Endothelial cell of umbilical vein (primary cell): ENCODE results near the gene ACKR3. TPM values are rescaled to one million over a fixed set of nuclear protein-coding genes. Genes with fewer than 3 reads are reported as not detected.

Source experiments
- BruUV-seq: library from RNA; stranded (reverse); fragments of 400-500 nt; replicated peaks from 2 replicates; lab custom pipeline; 2021; lab: Mats Ljungman, UMichigan
- CTCF ChIA-PET: fragments of 300-600, 350-600 bp; sonication (Branson Sonifier 250); formaldehyde crosslinking; loops from one replicate; lab custom pipeline; 2021; ENCODE audit warnings: antibody characterized with exemption, inconsistent platforms; lab: Charles Lee
- POLR2A ChIA-PET: fragments of 300-600, 350-600 bp; sonication (Branson Sonifier 250); formaldehyde crosslinking; loops from one replicate; lab custom pipeline; 2021; ENCODE audit warnings: antibody characterized with exemption, inconsistent platforms; lab: Charles Lee
- DNase-seq: peaks from one replicate; pipeline ENCODE4 v3.0.0-alpha.2; 2011; ENCODE audit warnings: low read depth, low spot score
- FAIRE-seq: peaks from 2 replicates; lab custom pipeline; 2011; peaks lifted over from hg19 to GRCh38; lab: Jason Lieb, UNC
- H2AFZ ChIP-seq: 2 replicates; pipeline ENCODE4 v1.6.0; 2012; ENCODE audit warnings: low read depth, low read length, control low read depth, inconsistent platforms
- H3K27ac ChIP-seq: 2 replicates; pipeline ENCODE4 v1.5.1; 2011; ENCODE audit warnings: low read depth, mild to moderate bottlenecking, control low read depth, low read length, moderate library complexity; ENCODE audit not compliant: insufficient read depth
- H3K27me3 ChIP-seq, 2 experiments: 2 replicates each; pipeline versions ENCODE4 v1.6.0 to v1.6.1; 2011; ENCODE audit warnings: low read length in 2 of 2, mixed read lengths in 1 of 2; ENCODE audit not compliant: control insufficient read depth in 2 of 2, insufficient read depth in 2 of 2
- H3K36me3 ChIP-seq, 2 experiments: 2 replicates in 1 of 2; 3 replicates in 1 of 2; pipeline ENCODE4 v1.5.1; 2011; ENCODE audit warnings: low read length in 2 of 2, mild to moderate bottlenecking in 1 of 2, moderate library complexity in 1 of 2; ENCODE audit not compliant: control insufficient read depth in 2 of 2, insufficient read depth in 2 of 2; ENCODE audit errors: extremely low read depth in 1 of 2
- H3K4me1 ChIP-seq: 3 replicates; pipeline ENCODE4 v1.5.1; 2011; ENCODE audit warnings: mild to moderate bottlenecking, low read length; ENCODE audit not compliant: control insufficient read depth, insufficient read depth; ENCODE audit errors: extremely low read depth
- H3K4me2 ChIP-seq: 2 replicates; pipeline ENCODE4 v1.6.1; 2011; ENCODE audit warnings: low read length, control low read depth, mixed read lengths; ENCODE audit not compliant: insufficient read depth
- H3K4me3 ChIP-seq, 3 experiments: fragments of 200-600 bp in 1 of 3; sonication (generic), shearing (Covaris generic) in 1 of 3; replicated peaks in 1 of 3; 2 replicates each; pipeline ENCODE4 v1.5.1; 2011 to 2016; ENCODE audit warnings: control low read depth in 3 of 3, low read length in 3 of 3, mild to moderate bottlenecking in 2 of 3, inconsistent platforms in 1 of 3, low read depth in 1 of 3, moderate library complexity in 1 of 3; ENCODE audit not compliant: insufficient read depth in 1 of 3
- H3K79me2 ChIP-seq: 2 replicates; pipeline ENCODE4 v1.6.0; 2012; ENCODE audit warnings: low read length, inconsistent platforms; ENCODE audit not compliant: control insufficient read depth, insufficient read depth
- H3K9ac ChIP-seq: replicated peaks from 2 replicates; pipeline ENCODE3; 2011; ENCODE audit warnings: low read length, control low read depth; ENCODE audit not compliant: insufficient read depth; ENCODE audit errors: extremely low read depth
- H3K9me1 ChIP-seq: replicated peaks from 3 replicates; pipeline ENCODE4 v1.6.0; 2011; ENCODE audit warnings: mild to moderate bottlenecking, low read length; ENCODE audit not compliant: control insufficient read depth, insufficient read depth; ENCODE audit errors: extremely low read depth
- H3K9me3 ChIP-seq: replicated peaks from 2 replicates; pipeline ENCODE4 v1.5.1; 2012; ENCODE audit warnings: low read length, inconsistent platforms; ENCODE audit not compliant: control insufficient read depth, insufficient read depth
- H4K20me1 ChIP-seq: replicated peaks from 2 replicates; pipeline ENCODE3; 2011; ENCODE audit warnings: mild to moderate bottlenecking, low read length; ENCODE audit not compliant: control insufficient read depth, insufficient read depth; ENCODE audit errors: extremely low read depth
- EZH2 ChIP-seq: IDR thresholded peaks from 2 replicates; pipeline ENCODE4 v1.6.1; 2012; ENCODE audit warnings: borderline replicate concordance, low read depth, mild to moderate bottlenecking, moderate library complexity, low read length, inconsistent platforms; ENCODE audit not compliant: severe bottlenecking
- FOS ChIP-seq: IDR thresholded peaks from 2 replicates; pipeline ENCODE4 v1.6.1; 2011; ENCODE audit warnings: mild to moderate bottlenecking, low read length, moderate library complexity, borderline replicate concordance; ENCODE audit not compliant: insufficient read depth
- GATA2 ChIP-seq: IDR thresholded peaks from 2 replicates; pipeline ENCODE4 v1.7.0; 2011; ENCODE audit warnings: low read depth, mild to moderate bottlenecking, moderate library complexity, mixed read lengths, low read length; ENCODE audit not compliant: insufficient read length, insufficient read depth
- JUN ChIP-seq: IDR thresholded peaks from 2 replicates; pipeline ENCODE4 v1.6.1; 2011; ENCODE audit warnings: borderline replicate concordance, low read depth; ENCODE audit not compliant: insufficient read length, insufficient read depth
- MAX ChIP-seq: IDR thresholded peaks from 2 replicates; pipeline ENCODE4 v1.6.1; 2011; ENCODE audit not compliant: insufficient read depth, insufficient read length
- MYC ChIP-seq: IDR thresholded peaks from one replicate; pipeline ENCODE4 v1.6.1; 2011; ENCODE audit warnings: mild to moderate bottlenecking, low read depth, low read length
- POLR2A ChIP-seq: IDR thresholded peaks from 2 replicates; pipeline ENCODE4 v1.6.1; 2012; ENCODE audit warnings: low read depth, mild to moderate bottlenecking, control low read depth, low read length
- POLR2AphosphoS5 ChIP-seq: IDR thresholded peaks from 2 replicates; pipeline ENCODE4 v1.6.1; 2012; ENCODE audit warnings: low read depth, mild to moderate bottlenecking, control low read depth, low read length, moderate library complexity; ENCODE audit not compliant: insufficient read depth
- dilution Hi-C: fragments of 300-500 bp; cut with MboI; formaldehyde crosslinking; loops from one replicate; pipeline ENCODE4 v1.15.0; 2019; ENCODE audit warnings: low sequenced_read_pairs; ENCODE audit not compliant: extremely low pct_ligation_motif_present
- intact Hi-C: fragments of 100-400 bp; cut with micrococcal nuclease; formaldehyde crosslinking; loops from one replicate; pipeline ENCODE4 v1.10.0; 2022
- polyA plus RNA-seq, 4 experiments: library from polyadenylated mRNA; depleted of rRNA in 3 of 4; stranded (reverse) in 3 of 4; unstranded in 1 of 4; fragments of >200 nt; gene quantifications; 2 replicates each; pipeline versions ENCODE4 v1.2.1 to v1.2.3, GENCODE V29; 2011 to 2012; ENCODE audit warnings: missing spikeins in 1 of 4
- total RNA-seq: library from RNA; stranded (reverse); gene quantifications from 2 replicates; pipeline ENCODE4 v1.2.3, GENCODE V29; 2021
- TF ChIP-seq, protein P1 (sequence below), 2 donors: IDR thresholded peaks; 1 replicate in 1 of 2; 2 replicates in 1 of 2; pipeline ENCODE4 v1.5.1; 2011; ENCODE audit warnings: low read length in 2 of 2, mild to moderate bottlenecking in 2 of 2, moderate library complexity in 2 of 2, control low read depth in 1 of 2, inconsistent platforms in 1 of 2, low read depth in 1 of 2; ENCODE audit not compliant: insufficient read depth in 1 of 2; ENCODE audit errors: extremely low read depth in 1 of 2

Gene ACKR3
- total and polyA plus RNA-seq, 2 donors (not counting 3 experiments of a cell fraction or from before 2014, with no cell fraction given), result 31.1 to 428 TPM

DNA sequence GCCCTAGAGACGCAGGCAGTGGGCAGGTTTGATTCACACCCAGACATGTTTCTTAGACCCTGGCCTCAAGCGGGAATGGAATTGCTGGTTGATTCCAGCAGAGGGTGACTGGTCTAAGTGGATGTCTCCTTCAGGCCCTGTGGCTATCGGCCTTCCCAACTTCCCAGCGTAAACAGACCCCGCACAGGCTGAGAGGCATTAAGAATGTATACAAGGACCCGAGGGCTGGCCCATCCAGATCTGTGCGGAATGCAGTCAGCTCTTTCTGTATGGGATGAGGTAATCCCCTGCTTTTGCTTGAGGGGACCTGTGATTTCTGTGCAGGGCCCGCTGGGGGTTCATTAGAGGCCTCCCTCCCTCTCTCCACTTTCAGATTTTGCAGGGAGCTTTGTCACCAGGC is 6.5 kb downstream of the ACKR3 start:
- Histone ChIP-seq H4K20me1 (no peaks in the 10 kb centered on the region), H3K9me1 (no peaks in the 10 kb centered on the region), H3K4me2 (peak overlapping the region; percentile 40), H2AFZ (peak overlapping the region; percentile 36), H3K4me1 (peaks cover 59% of the 10 kb centered on the region), H3K9ac (no peak overlapping the region), H3K27ac (peak overlapping the region; percentile 9), H3K36me3 (peaks cover 0 to 10% of the 10 kb centered on the region in 2 experiments), H3K27me3 (no peaks in the 10 kb centered on the region), H3K4me3 (no peak overlapping the region), H3K79me2 (peaks cover 29% of the 10 kb centered on the region), H3K9me3 (no peaks in the 10 kb centered on the region)
- TF ChIP-seq GATA2, result no peak
- TF ChIP-seq, protein P1, sequence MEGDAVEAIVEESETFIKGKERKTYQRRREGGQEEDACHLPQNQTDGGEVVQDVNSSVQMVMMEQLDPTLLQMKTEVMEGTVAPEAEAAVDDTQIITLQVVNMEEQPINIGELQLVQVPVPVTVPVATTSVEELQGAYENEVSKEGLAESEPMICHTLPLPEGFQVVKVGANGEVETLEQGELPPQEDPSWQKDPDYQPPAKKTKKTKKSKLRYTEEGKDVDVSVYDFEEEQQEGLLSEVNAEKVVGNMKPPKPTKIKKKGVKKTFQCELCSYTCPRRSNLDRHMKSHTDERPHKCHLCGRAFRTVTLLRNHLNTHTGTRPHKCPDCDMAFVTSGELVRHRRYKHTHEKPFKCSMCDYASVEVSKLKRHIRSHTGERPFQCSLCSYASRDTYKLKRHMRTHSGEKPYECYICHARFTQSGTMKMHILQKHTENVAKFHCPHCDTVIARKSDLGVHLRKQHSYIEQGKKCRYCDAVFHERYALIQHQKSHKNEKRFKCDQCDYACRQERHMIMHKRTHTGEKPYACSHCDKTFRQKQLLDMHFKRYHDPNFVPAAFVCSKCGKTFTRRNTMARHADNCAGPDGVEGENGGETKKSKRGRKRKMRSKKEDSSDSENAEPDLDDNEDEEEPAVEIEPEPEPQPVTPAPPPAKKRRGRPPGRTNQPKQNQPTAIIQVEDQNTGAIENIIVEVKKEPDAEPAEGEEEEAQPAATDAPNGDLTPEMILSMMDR (IDR thresholded peaks at IDR 0.05; ENCODE audit: extremely low read depth in 1 of 2, insufficient read depth in 1 of 2, low read depth in 1 of 2, low read length in 2 of 2), result peak; percentile 11 to 48
- FAIRE-seq (peak; percentile 85), DNase-seq (peak; percentile 77)
- intact Hi-C loops, result loop anchor here (1.0 to 2.0 kb wide), 5 partner anchors 257 to 484 kb away; no protein-coding TSS in a partner anchor
- ChIA-PET CTCF (interaction anchor here (1.1 to 1.2 kb wide), 3 partner anchors 22 to 451 kb away, joined by 3 to 5 read pairs (median 3); no protein-coding TSS in a partner anchor), POLR2A (no interaction called here)
- no TSS peak for BruUV-seq
- dilution Hi-C loops, result no loop called here

DNA sequence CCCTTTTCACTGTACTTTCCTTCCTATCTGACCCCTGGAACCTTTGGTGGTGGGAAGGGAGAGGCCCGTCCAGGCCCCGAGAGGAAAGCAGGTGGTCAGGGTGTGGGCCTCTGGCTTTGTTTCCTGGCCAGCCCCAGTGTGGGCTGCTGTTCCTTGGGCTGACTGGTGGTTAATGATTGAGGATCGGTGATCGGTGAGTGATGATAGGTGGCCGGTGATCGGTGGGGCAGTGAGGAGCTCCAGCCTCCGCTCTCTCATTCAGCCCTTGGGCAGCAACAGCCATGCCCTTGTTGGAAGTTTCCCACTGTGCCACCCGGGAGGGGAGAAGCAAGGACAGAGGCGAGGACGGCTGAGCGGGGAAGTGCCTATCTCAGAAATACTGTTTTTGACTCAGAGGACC is 7.3 kb downstream of the ACKR3 start:
- Histone ChIP-seq H3K27me3 (no peaks in the 10 kb centered on the region), H3K27ac (peak overlapping the region; percentile 19), H3K9me3 (no peaks in the 10 kb centered on the region), H3K4me1 (peaks cover 51% of the 10 kb centered on the region), H2AFZ (peak overlapping the region; percentile 68), H3K9ac (no peak overlapping the region), H3K4me2 (peak overlapping the region; percentile 40), H3K4me3 (no peak overlapping the region), H4K20me1 (no peaks in the 10 kb centered on the region), H3K79me2 (peaks cover 27% of the 10 kb centered on the region), H3K9me1 (no peaks in the 10 kb centered on the region), H3K36me3 (peaks cover 0 to 14% of the 10 kb centered on the region in 2 experiments)
- CTCF ChIA-PET, result interaction anchor here (1.1 to 1.2 kb wide), 3 partner anchors 21 to 450 kb away, joined by 3 to 5 read pairs (median 3); no protein-coding TSS in a partner anchor
- TF ChIP-seq EZH2 (no peak), GATA2 (no peak), FOS (no peak), POLR2A (no peak), POLR2AphosphoS5 (no peak), JUN (no peak), MYC (no peak), MAX (no peak)
- TF ChIP-seq, protein P1 (IDR thresholded peaks at IDR 0.05; ENCODE audit: extremely low read depth in 1 of 2, insufficient read depth in 1 of 2, low read depth in 1 of 2, low read length in 2 of 2), result no peak
- dilution Hi-C loops, result no loop called here
- intact Hi-C loops, result loop anchor here (1.0 to 2.0 kb wide), 5 partner anchors 256 to 483 kb away; no protein-coding TSS in a partner anchor
- POLR2A ChIA-PET, result no interaction called here
- DNase-seq (no peak), FAIRE-seq (peak; percentile 8)
- no TSS peak for BruUV-seq
